GM19397 (cell line): ENCODE results near the gene ARHGAP19.

Source experiments
- ATAC-seq: cut with Tn5 transposase; IDR thresholded peaks from one replicate; pipeline ENCODE4 v1.9.1; 2021; ENCODE audit warnings: mild to moderate bottlenecking, moderate library complexity; ENCODE audit not compliant: unreplicated experiment

The ARHGAP19 gene

GRCh38 chr10:97235353-97235752 lies 57.1 kb downstream of the ARHGAP19 start:
- no peak for ATAC-seq

- no peak for ATAC-seq
Observed at GRCh38 chr10:97234400-97234799, 58.0 kb downstream of the ARHGAP19 start.

DNA sequence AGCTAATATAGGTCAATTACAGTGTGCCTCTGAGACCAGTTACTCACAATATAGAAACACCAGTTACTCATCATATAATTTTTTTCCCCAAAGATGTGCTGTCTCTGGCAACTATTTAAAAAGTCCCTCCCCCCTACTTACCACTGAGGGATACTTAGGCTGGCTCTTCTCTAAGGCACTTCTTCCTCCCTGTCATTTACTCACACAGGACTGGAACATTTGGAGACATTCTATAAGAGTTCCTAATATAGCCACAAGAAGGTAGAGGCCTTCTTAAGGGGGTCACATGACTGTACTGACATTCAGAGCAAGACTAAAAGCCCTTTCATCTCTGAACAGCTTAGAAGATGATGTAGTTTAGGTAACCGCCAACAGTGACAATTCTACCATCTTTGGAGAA lies 62.3 kb downstream of the ARHGAP19 start:
- no peak for ATAC-seq

GRCh38 chr10:97229322-97230015 lies 63.0 kb downstream of the ARHGAP19 start:
- ATAC-seq: no peak

GRCh38 chr10:97228775-97229157 lies 63.7 kb downstream of the ARHGAP19 start:
- ATAC-seq: no peak

GRCh38 chr10:97228130-97228774 lies 64.2 kb downstream of the ARHGAP19 start:
- no peak for ATAC-seq

DNA sequence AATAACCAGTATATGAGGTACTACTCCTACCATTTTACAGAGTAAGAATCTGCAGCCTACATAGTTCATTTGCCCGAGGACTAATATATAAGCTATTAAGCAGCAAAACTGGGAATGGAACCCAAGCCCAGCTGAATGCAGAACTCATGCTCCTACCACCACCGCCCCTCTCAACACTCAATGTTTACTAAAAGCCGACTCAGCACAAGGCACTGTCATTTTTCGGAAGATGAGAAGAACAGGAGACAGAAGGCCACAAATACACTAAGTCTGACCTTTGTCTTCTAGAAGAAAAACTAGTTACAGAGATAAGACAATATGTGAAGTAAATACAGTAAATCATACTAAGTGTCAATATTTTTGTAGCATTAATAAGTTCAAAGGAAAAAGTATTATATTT lies 66.0 kb downstream of the ARHGAP19 start:
- no peak for ATAC-seq

DNA sequence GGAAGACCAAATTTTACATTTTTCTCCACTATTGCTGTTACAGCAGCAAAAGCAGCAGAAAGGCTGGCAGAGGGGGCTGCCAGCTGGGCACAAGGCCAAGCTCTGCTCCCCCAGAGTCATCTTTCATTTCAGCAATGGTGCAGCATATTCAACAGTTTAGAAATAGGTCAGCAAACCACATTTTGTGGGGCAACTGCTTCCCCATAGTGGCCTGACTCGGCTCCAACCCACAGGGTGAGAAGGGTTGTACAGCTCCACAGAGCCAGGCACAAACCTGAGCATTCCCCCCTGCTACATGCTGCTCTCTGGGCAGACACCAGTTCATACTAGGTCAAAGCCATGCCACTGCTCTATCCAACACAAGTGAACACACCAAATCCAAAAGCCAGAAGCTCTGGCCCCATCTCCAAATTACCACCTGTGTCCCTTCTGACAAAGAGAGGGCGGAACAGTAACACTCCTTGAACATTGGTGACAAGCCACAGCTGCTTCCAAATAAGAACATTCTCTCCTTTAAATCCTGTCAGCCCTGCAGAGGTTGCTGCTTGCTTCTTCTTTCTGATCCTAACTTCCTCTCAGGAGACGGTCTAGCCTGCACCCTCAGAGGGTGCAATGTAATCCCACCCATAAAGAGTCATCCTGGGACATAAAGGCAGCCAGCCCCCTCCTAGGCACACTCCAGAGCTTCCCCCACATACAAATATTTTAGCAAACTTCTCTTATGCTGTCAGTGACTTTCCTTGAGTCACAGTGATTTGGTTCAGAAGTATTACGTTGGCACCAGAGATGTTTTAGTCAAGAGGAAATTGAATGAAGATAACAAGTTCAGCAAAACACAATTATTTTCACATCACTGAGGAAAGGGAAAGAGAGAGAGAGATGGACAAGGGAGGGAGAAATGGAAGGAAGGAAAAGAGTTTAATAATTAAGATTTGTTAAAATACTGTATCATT lies 67.7 kb downstream of the ARHGAP19 start:
- no peak for ATAC-seq

DNA sequence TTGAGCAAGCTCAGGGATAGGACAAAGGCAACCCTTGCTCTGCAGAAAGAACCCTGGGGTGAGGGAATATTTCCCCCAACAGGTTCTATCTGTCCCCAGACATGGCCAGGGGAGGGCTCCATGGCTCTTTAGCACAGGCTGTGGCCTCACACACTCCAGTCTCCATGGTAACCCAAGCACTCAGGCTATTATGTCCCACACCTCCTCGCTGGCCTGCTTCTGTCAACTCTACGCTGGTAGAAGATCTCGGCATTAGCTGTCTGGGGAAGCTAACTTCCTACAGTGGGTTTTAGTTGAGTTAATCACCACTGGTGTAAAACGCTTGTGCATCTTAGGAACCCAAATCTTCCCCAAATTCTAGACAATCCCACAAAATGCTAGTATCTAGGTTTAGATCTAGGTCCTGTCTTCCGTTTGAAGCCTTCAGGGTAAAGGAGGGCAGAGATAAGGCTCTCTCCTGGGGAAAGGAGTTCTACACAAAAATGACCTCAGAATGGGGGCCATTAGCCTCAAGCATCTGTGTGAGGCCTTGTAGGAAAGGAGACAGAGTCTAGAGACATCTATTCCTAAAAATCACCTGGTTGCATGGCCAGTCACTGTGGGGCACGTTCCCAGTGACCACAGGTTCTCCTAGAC lies 70.0 kb downstream of the ARHGAP19 start:
- ATAC-seq: no peak

DNA sequence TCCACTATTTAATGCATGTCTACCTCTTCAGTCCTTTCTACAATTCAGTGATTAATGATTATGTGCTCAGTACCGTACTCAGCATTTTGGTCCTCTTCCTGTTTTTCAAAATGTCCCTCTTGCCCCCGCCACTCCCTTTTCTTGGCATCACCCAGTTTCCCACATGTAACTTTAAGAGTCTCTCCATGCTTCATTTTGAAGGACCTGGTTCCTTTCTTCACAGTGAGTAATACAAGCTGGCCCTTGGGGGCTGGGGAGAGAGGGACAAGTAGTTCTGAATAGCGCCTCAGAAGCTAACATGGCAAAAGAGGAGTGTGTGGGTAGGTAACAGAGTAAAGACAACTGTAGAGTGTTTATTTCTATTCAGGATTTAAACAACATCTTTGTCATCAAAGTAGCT lies 72.1 kb downstream of the ARHGAP19 start:
- no peak for ATAC-seq

GRCh38 chr10:97217299-97217698 lies 75.1 kb downstream of the ARHGAP19 start:
- ATAC-seq: no peak

DNA sequence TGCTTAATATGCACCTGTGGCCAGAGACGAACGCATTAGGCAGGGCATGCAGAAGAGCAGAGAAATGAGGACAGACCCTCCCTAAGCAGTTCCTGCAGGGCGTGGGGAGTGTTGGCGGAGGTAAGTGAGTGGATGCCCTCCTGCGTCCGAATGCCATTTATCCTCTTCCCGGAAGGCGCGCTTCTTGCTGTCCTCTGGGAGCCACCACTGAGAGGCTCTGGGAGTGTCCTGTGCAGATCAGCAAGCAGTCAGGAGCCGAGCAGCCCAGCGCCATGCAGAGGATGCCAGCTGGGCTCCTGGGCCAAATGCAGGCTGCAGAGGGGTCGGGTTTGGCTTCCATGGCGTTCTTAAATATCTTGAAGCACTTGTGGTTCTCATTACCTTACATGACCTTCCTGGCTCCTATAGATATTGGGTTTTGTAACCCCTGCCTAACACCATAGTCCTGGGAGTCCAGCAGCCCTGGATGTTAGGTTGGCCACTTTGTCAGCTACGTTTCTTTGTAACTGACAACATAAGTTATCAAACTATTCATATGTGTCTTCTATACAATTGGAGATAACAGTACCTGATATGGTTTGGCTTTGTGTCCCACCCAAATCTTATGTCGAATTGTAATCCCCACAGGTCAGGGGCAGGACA lies 76.7 kb downstream of the ARHGAP19 start:
- no peak for ATAC-seq

GRCh38 chr10:97213431-97213830 lies 79.0 kb downstream of the ARHGAP19 start:
- ATAC-seq: no peak

GRCh38 chr10:97211229-97211628 lies 81.2 kb downstream of the ARHGAP19 start:
- no peak for ATAC-seq

- no peak for ATAC-seq
Observed at GRCh38 chr10:97210543-97210960, 81.9 kb downstream of the ARHGAP19 start.

DNA sequence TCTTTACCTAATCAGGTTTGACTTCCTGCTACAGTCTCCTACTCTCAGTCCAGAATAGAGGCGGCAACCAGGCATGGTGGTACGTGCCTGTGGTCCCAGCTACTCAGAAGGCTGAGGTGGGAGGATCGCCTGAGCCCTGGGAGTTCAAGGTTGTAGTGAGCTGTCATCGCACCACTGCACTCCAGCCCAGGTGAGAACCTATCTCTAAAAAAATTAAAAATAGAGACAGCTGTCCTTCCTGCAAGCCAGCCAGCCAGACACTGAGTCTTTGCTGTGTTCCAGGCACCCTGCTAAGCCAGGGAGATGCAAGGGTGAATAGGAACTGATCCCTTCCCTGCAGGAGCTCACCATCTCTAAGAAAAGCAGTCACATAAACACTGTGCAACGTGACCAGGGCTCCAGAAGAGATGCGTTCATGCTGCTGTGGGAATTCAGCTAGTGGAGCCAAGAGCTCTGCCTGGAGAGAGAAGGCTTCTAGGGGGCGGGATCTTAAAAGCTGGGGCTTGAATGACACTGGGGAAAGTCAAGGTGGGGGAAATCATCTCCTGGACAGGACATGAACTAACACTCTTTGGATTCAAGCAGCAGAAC lies 84.6 kb downstream of the ARHGAP19 start:
- ATAC-seq: no peak

DNA sequence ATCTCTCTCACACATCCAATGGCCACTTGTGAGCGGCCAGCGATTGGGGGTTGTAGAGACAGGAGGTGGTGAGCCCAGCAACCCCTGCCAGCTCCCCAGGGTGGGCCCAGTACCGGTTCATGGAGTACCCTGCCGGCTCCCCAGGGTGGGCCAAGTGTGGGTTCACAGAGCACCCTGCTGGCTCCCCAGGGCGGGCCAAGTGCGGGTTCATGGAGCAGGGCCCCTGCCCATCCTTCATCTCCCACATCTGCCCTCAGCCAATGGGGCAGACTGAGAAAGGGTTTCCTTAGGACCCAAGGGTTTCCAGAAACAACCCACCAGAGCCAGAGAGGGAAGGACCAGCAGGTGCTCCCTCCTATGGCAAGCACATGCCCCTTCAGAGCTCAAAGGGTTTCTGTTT lies 85.3 kb downstream of the ARHGAP19 start:
- no peak for ATAC-seq

DNA sequence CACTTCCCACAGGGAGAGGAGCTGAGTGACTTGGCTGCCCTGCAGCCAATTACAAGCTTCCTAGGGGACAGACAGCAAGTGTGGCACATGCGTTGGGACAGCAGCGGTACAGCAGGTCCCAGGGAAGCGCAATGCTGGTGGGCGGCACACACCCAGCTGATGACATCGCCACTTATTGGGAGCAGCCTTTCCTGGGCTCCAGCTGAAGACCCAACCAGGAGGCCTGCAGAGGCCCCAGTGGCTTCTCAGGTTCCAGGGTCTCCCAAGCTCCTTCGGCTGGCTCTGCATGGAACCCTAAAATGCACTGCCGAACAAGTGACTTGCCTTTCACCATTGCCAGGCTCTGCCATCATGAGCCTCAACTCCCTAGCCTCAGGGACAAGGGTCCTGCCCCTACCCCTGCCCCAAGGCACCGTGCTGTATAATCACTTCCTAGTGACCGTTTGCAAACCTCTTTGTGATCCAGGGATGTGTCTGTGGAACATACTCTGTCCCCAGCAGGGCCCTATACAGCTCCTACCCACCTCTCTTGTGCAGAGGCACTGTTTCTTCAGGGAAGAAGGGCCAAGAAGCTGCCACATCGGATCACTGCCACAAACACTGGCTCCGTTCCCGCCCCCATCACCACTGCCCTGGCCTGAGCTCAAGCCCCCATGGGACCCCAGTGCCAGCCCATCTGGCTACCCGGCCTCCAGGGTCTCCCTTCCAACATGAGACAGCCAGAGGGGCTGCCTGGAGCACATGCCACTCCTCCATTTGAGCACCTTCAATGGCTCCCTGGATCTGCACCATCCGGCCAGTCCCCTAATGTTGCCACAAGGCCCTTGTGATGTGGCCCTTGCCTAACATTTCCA lies 87.4 kb downstream of the ARHGAP19 start:
- no peak for ATAC-seq

DNA sequence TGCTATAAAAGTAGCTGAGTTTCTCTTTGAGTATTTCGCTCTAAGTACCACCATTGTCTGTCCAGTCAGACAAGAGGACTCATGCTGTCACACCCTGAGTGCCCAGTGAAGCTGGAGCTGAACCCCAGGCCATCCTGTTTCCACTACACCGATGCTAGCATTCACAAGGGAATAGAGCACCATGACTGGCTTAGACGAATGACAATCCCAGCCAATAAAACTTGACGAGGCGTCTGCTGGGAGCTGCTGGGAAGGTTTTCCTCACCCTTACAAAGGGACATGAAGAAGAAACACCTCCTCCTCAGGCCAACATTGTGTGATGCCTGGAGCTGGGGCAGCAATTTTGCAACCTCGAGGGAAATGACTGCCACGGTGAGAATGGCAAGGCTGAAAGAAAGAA lies 89.2 kb downstream of the ARHGAP19 start:
- ATAC-seq: no peak
